Putamen (tissue), 1 donor: ENCODE data around the gene SPATA46.

Experiments used
- DNase-seq: peaks from one replicate; pipeline ENCODE4 v3.0.0-alpha.2; 2016; ENCODE audit warnings: low spot score

Gene SPATA46

GRCh38 chr1:162374406-162374805, 2.2 kb downstream of the SPATA46 start:
- no peak for DNase-seq

GRCh38 chr1:162373541-162374260, 3.0 kb downstream of the SPATA46 start:
- no peak for DNase-seq

- no peak for DNase-seq
Observed at GRCh38 chr1:162373072-162373427, 3.6 kb downstream of the SPATA46 start.

GRCh38 chr1:162372159-162373071, 4.2 kb downstream of the SPATA46 start:
- DNase-seq, result no peak

- DNase-seq, result no peak
Observed at GRCh38 chr1:162371611-162372010, 5.0 kb downstream of the SPATA46 start.

- no peak for DNase-seq
Observed at GRCh38 chr1:162370721-162371120, 5.9 kb downstream of the SPATA46 start.

- DNase-seq, result no peak
Observed at GRCh38 chr1:162370161-162370560, 6.5 kb downstream of the SPATA46 start.

GRCh38 chr1:162369571-162369970, 7.1 kb downstream of the SPATA46 start:
- no peak for DNase-seq

- DNase-seq, result no peak
Observed at GRCh38 chr1:162368451-162368850, 8.2 kb downstream of the SPATA46 start.

- DNase-seq, result no peak
Observed at GRCh38 chr1:162367772-162368171, 8.9 kb downstream of the SPATA46 start.

- no peak for DNase-seq
Observed at GRCh38 chr1:162367073-162367472, 9.6 kb downstream of the SPATA46 start.

GRCh38 chr1:162366671-162367070, 10.0 kb downstream of the SPATA46 start:
- no peak for DNase-seq

- no peak for DNase-seq
Observed at GRCh38 chr1:162366149-162366548, 10.5 kb downstream of the SPATA46 start.

- DNase-seq, result no peak
Observed at GRCh38 chr1:162365284-162366020, 11.2 kb downstream of the SPATA46 start.

GRCh38 chr1:162364498-162364897, 12.2 kb downstream of the SPATA46 start:
- DNase-seq, result no peak

- DNase-seq, result no peak
Observed at GRCh38 chr1:162363823-162364222, 12.8 kb downstream of the SPATA46 start.

GRCh38 chr1:162361349-162361748, 15.3 kb downstream of the SPATA46 start:
- no peak for DNase-seq

- no peak for DNase-seq
Observed at GRCh38 chr1:162360874-162361260, 15.8 kb downstream of the SPATA46 start.

GRCh38 chr1:162360237-162360873, 16.3 kb downstream of the SPATA46 start:
- no peak for DNase-seq

GRCh38 chr1:162359523-162360236, 17.0 kb downstream of the SPATA46 start:
- DNase-seq, result no peak

GRCh38 chr1:162358928-162359327, 17.7 kb downstream of the SPATA46 start:
- no peak for DNase-seq
